GM10248 (cell line): Measurements from ENCODE around the gene SH3BGRL2.

Source experiments
- CTCF ChIA-PET: fragments of 300-600 bp; sonication (Branson Sonifier 250); formaldehyde crosslinking; extraction: SDS; loops from one replicate; lab custom pipeline; 2021; ENCODE audit warnings: antibody characterized with exemption; lab: Yijun Ruan, JAX
- POLR2A ChIA-PET: fragments of 350-650 bp; sonication (Branson Sonifier 250); formaldehyde crosslinking; extraction: SDS; loops from one replicate; lab custom pipeline; 2020; ENCODE audit warnings: antibody characterized with exemption; lab: Yijun Ruan, JAX
- DNase-seq: peaks from one replicate; pipeline ENCODE4 v3.0.0; 2012; ENCODE audit errors: extremely low spot score
- TF ChIP-seq, protein P1 (sequence below): IDR thresholded peaks from 2 replicates; pipeline ENCODE4 v1.5.1; 2012; ENCODE audit warnings: mild to moderate bottlenecking, low read depth; ENCODE audit errors: extremely low read depth, missing control alignments, control extremely low read depth

The SH3BGRL2 gene

DNA sequence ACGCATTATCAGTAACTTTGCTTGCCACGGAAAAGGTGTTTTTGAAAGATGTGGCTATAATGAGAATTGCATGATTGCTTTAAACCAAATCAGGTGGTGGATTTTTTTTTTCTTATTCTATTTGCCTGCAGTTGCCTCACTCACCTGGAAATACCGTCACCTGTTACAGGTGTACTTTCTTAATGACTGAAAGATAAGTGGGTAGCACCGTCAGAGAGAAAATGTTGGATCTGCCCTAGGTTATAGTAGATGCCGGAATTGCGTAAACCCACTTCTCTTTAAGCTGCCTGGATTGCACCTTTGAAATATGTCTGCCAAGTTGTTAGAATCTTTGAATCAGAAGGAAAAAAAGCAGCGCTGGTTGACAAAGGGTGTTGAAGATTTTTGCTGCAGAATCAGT, 68.5 kb downstream of the SH3BGRL2 start:
- DNase-seq = no peak
- TF ChIP-seq, protein P1, sequence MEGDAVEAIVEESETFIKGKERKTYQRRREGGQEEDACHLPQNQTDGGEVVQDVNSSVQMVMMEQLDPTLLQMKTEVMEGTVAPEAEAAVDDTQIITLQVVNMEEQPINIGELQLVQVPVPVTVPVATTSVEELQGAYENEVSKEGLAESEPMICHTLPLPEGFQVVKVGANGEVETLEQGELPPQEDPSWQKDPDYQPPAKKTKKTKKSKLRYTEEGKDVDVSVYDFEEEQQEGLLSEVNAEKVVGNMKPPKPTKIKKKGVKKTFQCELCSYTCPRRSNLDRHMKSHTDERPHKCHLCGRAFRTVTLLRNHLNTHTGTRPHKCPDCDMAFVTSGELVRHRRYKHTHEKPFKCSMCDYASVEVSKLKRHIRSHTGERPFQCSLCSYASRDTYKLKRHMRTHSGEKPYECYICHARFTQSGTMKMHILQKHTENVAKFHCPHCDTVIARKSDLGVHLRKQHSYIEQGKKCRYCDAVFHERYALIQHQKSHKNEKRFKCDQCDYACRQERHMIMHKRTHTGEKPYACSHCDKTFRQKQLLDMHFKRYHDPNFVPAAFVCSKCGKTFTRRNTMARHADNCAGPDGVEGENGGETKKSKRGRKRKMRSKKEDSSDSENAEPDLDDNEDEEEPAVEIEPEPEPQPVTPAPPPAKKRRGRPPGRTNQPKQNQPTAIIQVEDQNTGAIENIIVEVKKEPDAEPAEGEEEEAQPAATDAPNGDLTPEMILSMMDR = no peak
- ChIA-PET CTCF (no interaction called here), POLR2A (no interaction called here)

DNA sequence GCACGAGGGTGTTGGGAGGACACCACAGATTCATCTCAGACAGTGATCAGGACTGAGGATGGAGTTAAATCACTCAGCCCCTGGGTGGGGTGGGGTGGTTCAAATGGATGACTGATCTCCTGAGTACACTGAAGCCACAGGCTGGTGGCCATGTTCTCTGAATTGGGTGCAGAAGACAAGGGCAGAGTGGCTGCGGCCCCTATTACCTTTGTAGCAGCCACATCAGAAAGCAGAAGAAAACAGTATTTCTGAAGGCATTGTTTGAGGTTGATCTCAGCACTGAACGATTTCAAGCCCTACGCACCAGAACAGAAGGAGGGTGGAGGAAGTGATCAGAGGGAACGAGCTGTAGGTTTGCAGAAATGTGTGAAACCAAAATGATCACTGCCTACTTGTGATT, 71.6 kb downstream of the SH3BGRL2 start:
- no peak for DNase-seq
- ChIA-PET CTCF (no interaction called here), POLR2A (no interaction called here)
- TF ChIP-seq, protein P1 = no peak

DNA sequence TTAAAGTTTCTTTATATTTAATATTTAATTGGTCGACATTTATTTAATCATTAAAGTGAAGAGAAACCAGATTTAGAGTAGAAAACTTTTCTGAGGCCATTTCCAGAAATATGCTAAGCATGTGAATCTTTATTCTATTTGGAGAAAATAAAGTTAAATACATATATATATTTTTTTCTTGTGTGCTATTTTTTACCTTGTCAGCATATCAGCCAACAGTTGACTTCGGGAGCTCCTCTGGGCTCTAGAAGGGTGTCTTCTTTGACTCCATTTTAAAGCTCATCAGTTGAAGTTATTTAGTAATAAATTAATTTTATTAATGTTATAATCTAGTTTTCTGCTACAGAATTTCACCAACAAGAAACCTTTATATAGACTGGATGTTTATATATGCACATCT, 73.1 kb downstream of the SH3BGRL2 start:
- no peak for DNase-seq
- ChIA-PET POLR2A (no interaction called here), CTCF (interaction anchor here (1.2 to 1.4 kb wide), 2 partner anchors 14 to 165 kb away, joined by 3 to 4 read pairs; no protein-coding TSS in a partner anchor)
- TF ChIP-seq, protein P1 = no peak

DNA sequence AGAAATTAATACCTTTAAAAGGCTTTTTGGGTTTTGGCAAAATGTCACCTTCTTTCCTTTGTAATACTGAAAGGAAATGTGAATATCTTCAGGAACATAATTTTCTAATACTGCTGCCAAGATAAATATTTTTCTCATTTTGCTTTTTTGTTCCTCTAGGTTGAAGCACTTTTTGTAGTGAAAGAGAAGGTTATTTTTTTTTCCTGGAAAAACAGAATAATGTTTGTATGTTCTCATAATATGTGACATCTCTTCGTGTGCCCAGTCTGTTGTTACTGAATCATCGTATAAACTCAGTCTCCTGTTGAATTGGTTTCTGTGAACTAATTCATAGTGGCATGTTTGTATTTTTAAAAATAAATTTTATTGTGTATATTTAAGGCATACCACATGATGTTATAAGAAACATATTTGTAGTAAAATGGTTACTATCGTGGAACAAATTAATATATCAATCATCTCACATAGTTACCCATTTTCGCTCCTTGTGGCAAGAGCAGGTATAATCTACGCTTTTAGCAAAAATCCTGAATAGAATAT, 74.4 kb downstream of the SH3BGRL2 start:
- CTCF ChIA-PET = interaction anchor here (1.0 to 1.4 kb wide), 2 partner anchors 11 to 13 kb away, joined by 3 read pairs; no protein-coding TSS in a partner anchor
- TF ChIP-seq, protein P1 = no peak
- POLR2A ChIA-PET = no interaction called here
- no peak for DNase-seq

DNA sequence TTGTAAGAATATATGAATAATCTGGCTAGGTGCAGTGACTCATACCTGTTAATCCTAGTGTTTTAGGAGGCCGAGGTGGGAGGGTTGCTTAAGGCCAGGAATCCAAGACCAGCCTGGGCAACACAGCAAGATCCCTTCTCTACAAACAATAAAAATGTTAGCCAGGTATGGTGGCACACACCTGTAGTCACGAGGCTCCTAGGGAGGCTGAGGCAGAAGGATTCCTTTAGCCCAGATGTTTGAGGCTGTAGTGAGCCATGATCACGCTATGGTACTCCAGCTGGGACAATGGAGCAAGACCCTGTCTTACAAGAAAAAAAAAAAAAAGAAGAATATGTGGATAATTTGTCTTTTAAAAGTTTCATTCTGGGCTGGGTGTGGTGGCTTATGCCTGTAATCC, 75.4 kb downstream of the SH3BGRL2 start:
- TF ChIP-seq, protein P1 = no peak
- DNase-seq = no peak
- ChIA-PET POLR2A (no interaction called here), CTCF (interaction anchor here (1.0 kb wide), 1 partner anchor 12 kb away, joined by 3 read pairs; no protein-coding TSS in a partner anchor)

DNA sequence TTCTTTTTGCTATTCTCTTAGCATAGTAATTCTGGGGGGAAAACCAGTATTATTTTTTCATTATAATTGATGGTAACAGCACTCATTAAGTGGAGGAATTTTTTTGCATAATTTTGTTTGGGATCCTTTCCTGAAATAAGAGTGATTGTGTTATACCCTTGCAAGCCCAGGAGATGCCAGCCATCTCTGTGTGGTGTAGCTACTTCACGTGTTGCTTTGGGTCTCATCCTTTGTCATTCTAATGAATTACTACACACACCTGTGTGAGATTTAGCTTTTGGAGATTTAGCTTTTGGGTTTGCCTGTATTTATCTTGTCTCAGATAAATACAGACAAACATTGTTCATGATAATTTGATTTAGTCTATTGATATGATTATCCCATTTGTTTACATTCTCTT, 76.5 kb downstream of the SH3BGRL2 start:
- ChIA-PET POLR2A (no interaction called here), CTCF (interaction anchor here (0.9 kb wide), 1 partner anchor 11 kb away, joined by 4 read pairs; no protein-coding TSS in a partner anchor)
- TF ChIP-seq, protein P1 = no peak
- no peak for DNase-seq
